Stimulated activated CD4-positive, alpha-beta T cell treated with anti-CD3 and anti-CD28 coated beads, Interleukin-12 subunit alpha, Interleukin-12 subunit beta, amount 100 ng/mL, for 24 hours (primary cell): ENCODE results near the gene HNRNPF.
"Not testable (repeated sequence)": the region's sequence is repeated elsewhere in the genome, so short reads cannot be mapped to it uniquely, and the experiment has no call there.

Experiments
- DNase-seq, 2 experiments: peaks; one replicate each; pipeline ENCODE4 v3.0.0-alpha.2; 2020; ENCODE audit warnings: low read depth in 2 of 2

HNRNPF gene

DNA sequence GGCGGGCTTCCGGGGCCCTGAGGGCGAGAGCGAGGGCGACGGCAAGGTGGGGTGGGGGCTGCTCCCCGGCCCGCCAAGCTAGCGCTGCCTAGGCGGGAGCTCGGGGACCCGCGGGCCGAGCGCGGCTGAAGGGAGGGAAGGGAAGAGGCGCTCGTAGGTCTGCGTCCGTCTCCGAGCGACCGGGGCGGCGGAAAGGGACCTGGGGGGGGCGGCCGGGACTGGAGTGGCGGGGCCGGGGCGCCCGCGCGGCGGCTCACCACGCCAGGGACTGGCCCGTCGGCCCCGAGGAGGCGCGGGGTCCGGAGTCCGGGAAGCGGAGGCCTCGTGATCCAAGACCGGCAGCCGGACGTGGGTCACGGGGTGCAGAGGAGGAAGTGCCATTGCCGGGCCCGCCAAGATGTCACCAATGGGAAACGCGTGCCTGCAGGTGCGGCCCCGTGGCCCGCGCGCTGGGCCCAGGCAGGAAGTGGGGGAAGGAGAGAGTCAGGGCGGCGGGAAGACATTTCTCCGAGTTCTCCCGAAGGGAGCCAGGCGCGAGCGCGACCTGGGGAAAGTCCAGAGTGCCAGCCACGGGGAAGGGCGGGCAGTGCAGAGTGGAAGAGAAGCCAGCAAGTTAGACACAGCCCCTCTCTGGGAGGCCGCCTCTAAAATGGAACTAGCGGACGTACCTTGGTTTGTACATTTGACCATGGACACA lies 11.9 kb downstream of the HNRNPF start:
- DNase-seq, result peak; percentile 68 to 79

- DNase-seq, result peak; percentile 61 to 76
Observed at GRCh38 chr10:43396061-43396927, 12.7 kb downstream of the HNRNPF start.

GRCh38 chr10:43395571-43396060 lies 13.4 kb downstream of the HNRNPF start:
- no peak for DNase-seq

DNA sequence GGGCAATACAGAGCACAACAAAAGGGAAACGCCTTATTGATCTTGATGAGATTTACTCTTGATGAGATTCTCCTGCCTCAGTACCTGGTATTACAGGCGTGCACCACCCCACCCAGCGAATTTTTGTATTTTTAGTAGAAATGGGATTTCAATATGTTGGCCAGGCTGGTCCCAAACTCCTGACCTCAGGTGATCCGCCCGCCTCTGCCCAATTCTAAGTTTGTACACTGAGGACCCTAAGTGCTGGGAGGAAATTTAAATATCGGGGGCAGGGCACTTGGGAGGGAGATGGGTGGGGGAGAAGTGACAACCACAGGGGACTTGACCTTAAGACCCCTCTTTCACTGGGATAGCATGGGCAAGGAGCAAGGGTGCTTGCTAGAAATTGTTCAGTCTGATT lies 14.1 kb downstream of the HNRNPF start:
- DNase-seq, result no peak

GRCh38 chr10:43393606-43394360 lies 15.2 kb downstream of the HNRNPF start:
- DNase-seq, result no peak

DNA sequence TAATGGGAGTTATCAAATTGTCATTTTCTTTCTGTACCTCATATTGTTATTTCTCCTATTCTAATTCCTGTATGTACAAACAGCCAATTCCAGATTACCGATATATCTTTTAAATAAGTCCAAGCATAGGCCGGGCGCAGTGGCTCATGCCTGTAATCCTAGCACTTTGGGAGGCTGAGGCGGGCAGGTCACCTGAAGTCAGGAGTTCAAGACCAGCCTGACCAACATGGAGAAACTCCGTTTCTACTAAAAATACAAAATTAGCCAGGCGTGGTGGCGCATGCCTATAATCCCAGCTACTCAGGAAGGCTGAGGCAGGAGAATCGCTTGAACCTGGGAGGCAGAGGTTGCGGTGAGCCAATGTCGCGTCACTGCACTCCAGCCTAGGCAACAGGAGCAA lies 15.8 kb downstream of the HNRNPF start:
- DNase-seq, result not testable (repeated sequence)

DNA sequence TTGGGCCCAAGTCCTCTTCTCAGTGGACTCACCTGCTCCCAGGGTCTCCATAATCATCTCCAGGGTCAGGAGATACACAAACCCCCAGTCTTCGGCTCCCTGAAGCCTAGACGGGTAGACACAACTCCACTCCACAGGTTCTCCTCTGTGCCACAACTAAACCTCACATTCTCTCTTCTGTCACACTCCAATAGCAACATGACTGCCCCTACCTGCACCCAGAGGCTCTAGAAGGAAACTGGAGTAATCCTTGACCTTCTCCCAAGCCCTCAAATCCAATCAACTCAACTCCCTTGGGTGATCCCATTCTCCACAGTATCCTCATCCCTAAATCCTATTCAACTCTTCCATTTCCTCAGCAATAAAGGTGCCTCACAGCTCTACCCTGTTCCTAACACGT lies 16.2 kb downstream of the HNRNPF start:
- DNase-seq, result no peak

DNA sequence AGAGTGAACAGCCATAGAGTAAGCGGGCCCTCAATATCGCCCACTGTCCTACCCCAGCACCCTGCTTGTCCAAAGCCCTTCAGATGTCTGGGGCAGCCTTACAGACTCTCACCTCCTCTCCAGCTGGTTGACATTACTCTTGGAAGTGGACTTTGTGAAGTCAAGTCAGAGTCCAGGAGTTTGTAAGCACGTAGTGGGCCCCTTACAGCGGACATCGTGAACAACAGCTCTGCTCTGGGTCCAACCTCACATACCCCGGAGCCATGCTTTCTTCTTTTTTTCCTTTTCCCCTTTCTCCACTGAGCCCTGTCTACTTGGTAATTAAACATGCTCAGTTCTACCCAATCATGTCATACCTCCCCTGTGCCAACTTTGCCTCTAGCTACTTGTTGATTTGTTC lies 17.5 kb downstream of the HNRNPF start:
- DNase-seq, result no peak

GRCh38 chr10:43390759-43391158 lies 18.2 kb downstream of the HNRNPF start:
- DNase-seq, result no peak

GRCh38 chr10:43390333-43390732 lies 18.7 kb downstream of the HNRNPF start:
- no peak for DNase-seq

GRCh38 chr10:43389867-43390266 lies 19.1 kb downstream of the HNRNPF start:
- DNase-seq, result no peak

- no peak for DNase-seq
Observed at GRCh38 chr10:43387678-43388032, 21.3 kb downstream of the HNRNPF start.

GRCh38 chr10:43386981-43387677 lies 21.9 kb downstream of the HNRNPF start:
- no peak for DNase-seq

DNA sequence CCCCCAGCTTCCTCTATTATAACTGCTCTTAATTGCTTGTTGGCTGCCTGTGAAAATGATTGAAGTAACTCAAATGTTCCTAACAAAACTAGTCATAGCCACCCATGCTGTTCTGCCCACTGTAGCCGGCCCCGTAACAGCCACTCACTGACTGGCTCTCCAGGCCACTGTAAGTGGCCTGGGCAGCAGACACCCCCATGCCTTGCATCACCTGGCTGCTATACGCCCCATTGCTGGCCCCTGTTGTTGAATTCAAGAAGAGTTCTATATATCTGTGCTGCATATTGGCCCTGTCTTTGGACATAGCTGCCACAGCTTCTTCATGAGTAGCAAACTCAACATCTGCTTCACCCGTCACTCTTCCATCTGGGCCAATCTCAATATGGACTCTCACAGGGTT lies 22.4 kb downstream of the HNRNPF start:
- DNase-seq, result no peak

DNA sequence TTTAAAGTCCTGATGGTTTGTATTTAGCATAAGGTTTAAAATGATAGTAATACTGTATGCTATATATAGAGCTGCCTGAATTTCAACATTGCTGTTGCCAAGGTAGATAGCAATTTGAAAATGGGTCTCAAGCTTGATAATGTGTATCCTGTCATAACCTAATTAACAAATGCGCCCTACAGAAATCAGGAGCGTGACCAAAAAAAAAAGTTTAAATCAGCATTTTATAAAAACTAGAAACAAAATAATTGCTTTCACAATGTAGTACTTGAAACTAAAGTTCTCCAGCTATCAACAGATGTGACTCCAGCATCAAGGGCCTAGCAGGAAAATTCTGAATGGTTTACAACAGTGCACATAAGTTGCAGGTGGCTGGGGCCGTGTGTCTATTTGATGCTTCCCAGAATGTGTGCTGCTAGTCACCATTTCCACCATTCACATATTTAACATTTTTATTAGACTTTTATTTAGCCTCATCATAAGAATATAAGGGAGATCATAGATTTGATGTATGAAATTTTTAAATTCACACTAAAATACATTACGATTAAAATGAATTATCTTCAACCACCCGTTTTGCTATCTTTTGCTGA lies 23.5 kb downstream of the HNRNPF start:
- DNase-seq, result no peak

DNA sequence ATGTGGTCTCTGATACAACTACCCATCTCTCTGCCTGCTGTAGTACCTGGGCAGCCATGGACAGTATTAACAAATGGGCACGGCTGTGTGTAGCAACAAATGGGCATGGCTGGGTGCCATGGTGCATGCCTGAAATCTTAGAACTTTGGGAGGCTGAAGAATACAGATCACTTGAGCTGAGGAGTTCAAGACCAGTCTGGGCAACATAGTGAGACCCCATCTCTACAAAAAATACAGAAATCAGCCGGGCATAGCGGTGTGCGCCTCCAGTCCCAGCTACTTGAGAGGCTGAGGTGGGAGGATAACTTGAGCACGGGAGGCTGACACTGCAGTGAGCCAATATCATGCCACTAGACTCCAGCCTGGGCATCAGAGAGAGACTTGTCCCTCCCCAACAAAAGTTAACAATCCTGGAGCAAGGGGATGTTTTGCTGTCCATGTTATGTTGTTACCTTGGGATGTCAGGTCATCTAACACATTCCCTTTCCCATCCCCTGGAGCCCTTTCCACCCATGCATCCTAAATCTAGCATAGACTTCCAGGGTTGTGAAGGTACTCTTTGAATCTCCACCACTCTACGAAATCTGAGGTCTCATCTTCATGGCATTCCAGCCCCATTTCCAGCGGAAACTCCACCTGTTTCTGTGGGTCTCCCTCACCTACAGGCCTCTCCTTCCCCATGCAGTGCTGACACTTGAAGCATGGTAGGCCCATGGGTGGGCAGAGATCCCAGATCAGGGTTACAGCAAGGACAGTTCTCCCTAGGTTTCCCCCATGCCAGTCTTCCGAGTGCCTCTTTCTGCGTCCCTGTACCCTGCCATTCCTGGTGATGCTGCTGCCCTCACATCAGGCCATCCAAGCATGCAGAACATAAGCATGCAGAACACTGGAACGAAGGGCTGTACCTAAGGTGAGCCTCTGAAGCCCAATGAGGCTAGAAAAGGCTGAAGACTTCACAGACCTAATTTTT lies 24.4 kb downstream of the HNRNPF start:
- DNase-seq, result no peak

DNA sequence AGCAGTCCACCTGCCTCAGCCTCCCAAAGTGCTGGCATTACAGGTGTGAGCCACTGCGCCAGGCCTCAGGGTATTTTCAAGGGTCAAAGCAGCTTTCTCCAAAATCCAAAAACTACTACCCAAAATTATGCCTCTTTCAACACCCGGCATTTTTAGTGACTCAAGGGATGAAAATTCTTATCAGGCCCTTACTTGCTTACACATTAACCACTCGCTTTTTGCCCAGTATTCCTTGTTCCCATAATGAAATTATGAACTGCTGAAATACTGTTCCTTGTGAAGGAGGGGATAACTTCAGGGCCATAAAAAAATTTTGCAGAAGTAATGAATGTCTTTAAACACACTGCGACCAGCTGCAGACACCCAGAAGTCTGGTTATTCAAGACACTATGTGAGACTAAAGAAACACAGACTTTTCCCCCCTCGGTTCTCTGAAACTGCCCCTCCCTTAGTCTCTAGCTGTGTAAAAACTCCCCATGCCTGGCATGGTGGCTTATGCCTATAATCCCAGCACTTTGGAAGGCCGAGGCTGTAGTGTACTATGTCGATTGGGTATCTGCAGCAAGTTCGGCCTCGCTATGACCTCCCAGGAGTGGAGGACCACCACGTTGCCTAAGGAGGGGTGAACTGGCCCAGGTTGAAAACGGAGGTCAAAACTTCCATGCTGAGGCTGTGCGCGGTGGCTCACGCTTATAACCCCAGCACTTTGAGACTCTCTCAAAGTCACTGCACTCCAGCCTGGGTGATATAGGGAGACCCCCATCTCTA lies 25.6 kb downstream of the HNRNPF start:
- DNase-seq, result no peak

DNA sequence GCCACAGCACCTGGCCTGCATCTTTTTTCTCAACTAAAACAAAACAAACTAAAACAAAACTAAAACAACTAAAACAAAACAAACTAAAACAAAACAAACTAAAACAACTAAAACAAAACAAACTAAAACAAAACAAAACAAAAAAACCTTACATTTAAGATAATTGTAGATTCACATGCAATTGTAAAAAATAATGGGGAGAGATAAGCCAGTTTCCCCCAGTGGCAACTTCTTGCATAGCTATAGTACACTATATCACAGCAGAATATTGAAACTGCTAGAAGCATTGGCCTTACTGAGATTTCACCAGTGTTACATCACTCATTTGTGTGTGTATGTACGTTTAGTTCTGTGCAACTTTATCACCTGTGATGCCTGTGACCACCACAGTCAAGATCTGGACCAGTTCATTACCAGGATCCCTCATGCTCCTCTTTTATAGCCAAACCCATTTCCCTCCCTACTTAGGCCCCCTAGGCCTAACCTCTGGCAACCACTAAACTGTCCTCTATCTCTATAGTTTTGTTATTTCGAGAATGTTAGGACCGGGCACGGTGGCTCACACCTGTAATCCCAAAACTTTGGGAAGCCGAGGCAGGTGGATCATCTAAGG lies 28.3 kb downstream of the HNRNPF start:
- DNase-seq, result no peak

GRCh38 chr10:43377424-43377883 lies 31.5 kb downstream of the HNRNPF start:
- no peak for DNase-seq
